ENCODE measurements around the gene SRPK3. TPM values are rescaled to one million over a fixed set of nuclear protein-coding genes. Genes with fewer than 3 reads are reported as not detected.

SRPK3 gene
- total RNA-seq, 2 donors from 2014 or later, result 0.64 to 2.3 TPM

DNA sequence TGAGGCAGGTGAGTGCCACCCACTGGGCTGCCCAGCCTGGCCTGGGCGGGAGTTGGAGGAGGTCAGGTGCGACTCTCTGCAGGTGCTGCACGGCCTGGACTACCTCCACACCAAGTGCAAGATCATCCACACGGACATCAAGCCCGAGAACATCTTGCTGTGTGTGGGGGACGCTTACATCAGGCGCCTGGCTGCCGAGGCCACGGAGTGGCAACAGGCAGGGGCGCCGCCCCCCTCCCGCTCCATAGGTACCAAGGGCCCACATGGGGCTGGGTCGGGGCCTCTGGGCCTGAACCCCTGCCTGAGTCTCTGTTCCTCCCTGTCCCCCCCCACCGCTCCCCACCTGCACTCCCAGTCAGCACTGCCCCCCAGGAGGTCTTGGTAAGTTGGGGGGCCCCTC lies 2.0 kb downstream of the SRPK3 start:
- H3K9me3 ChIP-seq, result no peaks in the 10 kb centered on the region
- no peak overlapping the region for H3K27ac ChIP-seq
- H3K9ac ChIP-seq (ENCODE audit: low read depth in 2 of 2, low read length in 2 of 2), result no peak overlapping the region
- H3K4me1 ChIP-seq, result no peaks in the 10 kb centered on the region
- intact Hi-C loops (cut with DNase I), result no loop called here
- peaks cover 6% of the 10 kb centered on the region for H3K27me3 ChIP-seq
- TF ChIP-seq, protein P1, sequence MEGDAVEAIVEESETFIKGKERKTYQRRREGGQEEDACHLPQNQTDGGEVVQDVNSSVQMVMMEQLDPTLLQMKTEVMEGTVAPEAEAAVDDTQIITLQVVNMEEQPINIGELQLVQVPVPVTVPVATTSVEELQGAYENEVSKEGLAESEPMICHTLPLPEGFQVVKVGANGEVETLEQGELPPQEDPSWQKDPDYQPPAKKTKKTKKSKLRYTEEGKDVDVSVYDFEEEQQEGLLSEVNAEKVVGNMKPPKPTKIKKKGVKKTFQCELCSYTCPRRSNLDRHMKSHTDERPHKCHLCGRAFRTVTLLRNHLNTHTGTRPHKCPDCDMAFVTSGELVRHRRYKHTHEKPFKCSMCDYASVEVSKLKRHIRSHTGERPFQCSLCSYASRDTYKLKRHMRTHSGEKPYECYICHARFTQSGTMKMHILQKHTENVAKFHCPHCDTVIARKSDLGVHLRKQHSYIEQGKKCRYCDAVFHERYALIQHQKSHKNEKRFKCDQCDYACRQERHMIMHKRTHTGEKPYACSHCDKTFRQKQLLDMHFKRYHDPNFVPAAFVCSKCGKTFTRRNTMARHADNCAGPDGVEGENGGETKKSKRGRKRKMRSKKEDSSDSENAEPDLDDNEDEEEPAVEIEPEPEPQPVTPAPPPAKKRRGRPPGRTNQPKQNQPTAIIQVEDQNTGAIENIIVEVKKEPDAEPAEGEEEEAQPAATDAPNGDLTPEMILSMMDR (IDR thresholded peaks at IDR 0.05), result no peak
- no peak overlapping the region for H3K4me3 ChIP-seq
- no peak for DNase-seq
- H3K36me3 ChIP-seq, result no peaks in the 10 kb centered on the region

DNA sequence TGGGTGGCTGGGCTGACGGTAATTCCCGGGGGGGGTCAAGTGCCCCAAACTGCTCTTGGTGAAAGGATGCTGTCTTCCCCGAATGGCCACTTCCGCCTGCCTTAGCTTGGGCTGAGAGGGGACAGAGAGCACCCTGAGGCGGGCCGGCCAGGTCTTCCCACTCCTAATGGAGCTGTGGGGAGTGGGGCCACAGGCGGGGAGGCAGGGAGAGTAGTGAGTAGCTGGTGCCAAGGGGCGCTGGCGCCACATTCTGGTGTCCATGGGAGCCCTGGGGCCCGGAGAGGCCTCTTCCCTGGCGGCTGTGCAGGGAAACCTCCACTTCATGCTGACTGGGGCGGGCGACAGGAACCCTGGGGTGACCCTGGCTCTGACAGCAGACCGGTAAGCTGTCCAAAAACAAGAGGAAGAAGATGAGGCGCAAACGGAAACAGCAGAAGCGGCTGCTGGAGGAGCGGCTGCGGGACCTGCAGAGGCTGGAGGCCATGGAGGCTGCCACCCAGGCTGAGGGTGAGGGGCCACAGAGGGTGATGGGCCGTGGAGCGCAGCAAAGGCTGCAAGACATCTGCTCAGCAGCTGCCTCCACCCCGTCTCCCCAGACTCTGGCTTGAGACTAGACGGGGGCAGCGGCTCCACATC lies 2.7 kb downstream of the SRPK3 start:
- Histone ChIP-seq H3K4me3 (no peak overlapping the region), H3K27ac (no peak overlapping the region), H3K4me1 (no peaks in the 10 kb centered on the region), H3K27me3 (peaks cover 6% of the 10 kb centered on the region), H3K9ac (ENCODE audit: low read depth in 2 of 2, low read length in 2 of 2) (no peak overlapping the region), H3K36me3 (no peaks in the 10 kb centered on the region), H3K9me3 (no peaks in the 10 kb centered on the region)
- DNase-seq, result no peak
- TF ChIP-seq, protein P1 (IDR thresholded peaks at IDR 0.05), result no peak
- intact Hi-C loops (cut with DNase I), result no loop called here

DNA sequence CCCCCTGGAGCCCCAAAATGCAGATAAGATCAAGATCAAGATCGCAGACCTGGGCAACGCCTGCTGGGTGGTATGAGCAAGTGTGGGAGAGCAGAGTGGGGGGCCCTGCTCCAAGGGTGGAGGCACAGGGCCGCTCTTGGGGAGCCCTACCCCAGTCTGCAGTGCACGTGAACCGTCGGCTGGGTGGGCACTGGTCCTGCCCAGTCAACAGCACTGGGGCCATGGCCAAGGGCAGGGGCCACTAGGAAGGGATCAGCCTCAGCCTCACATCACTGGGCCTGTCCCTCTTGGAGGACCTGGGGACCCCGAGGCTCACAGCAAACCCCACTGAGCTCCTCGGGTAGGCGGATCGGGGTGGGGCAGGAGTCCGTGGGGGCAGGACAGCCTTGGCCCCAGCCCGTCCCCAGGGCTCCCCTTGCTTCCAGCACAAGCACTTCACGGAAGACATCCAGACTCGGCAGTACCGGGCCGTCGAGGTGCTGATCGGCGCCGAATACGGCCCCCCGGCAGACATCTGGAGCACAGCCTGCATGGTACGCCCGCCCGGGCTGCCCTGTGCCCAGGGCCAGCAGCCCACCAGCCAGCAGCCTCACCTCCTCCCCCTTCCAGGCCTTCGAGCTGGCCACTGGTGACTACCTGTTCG lies 3.6 kb downstream of the SRPK3 start:
- TF ChIP-seq, protein P1 (IDR thresholded peaks at IDR 0.05), result no peak
- Histone ChIP-seq H3K9ac (ENCODE audit: low read depth in 2 of 2, low read length in 2 of 2) (no peak overlapping the region), H3K4me3 (no peak overlapping the region), H3K27me3 (peaks cover 6% of the 10 kb centered on the region), H3K27ac (no peak overlapping the region), H3K4me1 (no peaks in the 10 kb centered on the region), H3K36me3 (no peaks in the 10 kb centered on the region), H3K9me3 (no peaks in the 10 kb centered on the region)
- no peak for DNase-seq
- intact Hi-C loops (cut with DNase I), result no loop called here

DNA sequence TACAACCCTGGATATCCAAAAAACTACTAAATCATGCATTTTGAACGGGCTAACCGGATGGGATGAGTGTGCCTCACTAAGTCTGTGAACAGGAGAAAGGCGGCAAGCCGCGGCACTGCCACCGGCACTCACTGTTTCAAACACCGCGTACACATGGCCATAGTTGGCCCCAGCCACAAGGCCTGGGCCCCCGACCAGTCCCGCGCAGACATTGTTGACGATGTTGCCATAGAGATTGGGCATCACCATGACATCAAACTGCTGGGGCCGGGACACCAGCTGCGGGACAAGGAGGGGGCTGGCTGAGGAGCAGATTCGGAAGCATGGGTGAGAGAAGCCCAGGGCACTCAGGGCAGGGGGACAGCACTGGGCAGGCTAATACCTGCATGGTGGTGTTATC lies 5.8 kb downstream of the SRPK3 start:
- Histone ChIP-seq H3K4me1 (no peaks in the 10 kb centered on the region), H3K27me3 (no peaks in the 10 kb centered on the region), H3K4me3 (no peak overlapping the region), H3K9ac (ENCODE audit: low read depth in 2 of 2, low read length in 2 of 2) (no peak overlapping the region), H3K27ac (no peak overlapping the region), H3K36me3 (no peaks in the 10 kb centered on the region), H3K9me3 (no peaks in the 10 kb centered on the region)
- no peak for DNase-seq
- TF ChIP-seq, protein P1 (IDR thresholded peaks at IDR 0.05), result no peak
- intact Hi-C loops (cut with DNase I), result no loop called here

DNA sequence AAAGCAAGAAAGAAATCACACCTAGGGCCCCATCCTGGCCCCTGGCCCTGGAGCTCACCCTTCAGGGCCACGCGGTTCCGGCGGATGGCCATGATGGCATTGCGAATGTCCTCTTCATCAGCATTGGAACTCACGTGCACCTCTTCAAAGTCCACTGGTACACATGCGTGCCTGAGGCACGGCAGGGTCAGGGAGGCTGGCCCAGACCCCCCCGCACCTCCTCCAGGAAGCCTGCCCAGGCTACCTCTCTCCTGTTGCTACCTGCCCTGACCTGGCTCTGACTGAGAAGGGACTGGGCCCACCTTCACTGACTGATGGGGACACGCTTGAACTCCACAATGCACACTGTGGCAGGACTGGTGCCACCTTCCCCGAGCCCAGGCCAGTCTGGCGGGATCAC lies 8.8 kb downstream of the SRPK3 start:
- Histone ChIP-seq H3K36me3 (no peaks in the 10 kb centered on the region), H3K27me3 (no peaks in the 10 kb centered on the region), H3K4me1 (peaks cover 6% of the 10 kb centered on the region), H3K9ac (ENCODE audit: low read depth in 2 of 2, low read length in 2 of 2) (no peak overlapping the region), H3K27ac (no peak overlapping the region), H3K4me3 (no peak overlapping the region), H3K9me3 (no peaks in the 10 kb centered on the region)
- TF ChIP-seq, protein P1 (IDR thresholded peaks at IDR 0.05), result no peak
- DNase-seq, result no peak
- intact Hi-C loops (cut with DNase I), result no loop called here
